GM21529 (cell line): ENCODE measurements around the gene SIAE.

Source experiments
- ATAC-seq: cut with Tn5 transposase; IDR thresholded peaks from one replicate; pipeline ENCODE4 v1.9.1; 2021; ENCODE audit not compliant: unreplicated experiment

The SIAE gene

DNA sequence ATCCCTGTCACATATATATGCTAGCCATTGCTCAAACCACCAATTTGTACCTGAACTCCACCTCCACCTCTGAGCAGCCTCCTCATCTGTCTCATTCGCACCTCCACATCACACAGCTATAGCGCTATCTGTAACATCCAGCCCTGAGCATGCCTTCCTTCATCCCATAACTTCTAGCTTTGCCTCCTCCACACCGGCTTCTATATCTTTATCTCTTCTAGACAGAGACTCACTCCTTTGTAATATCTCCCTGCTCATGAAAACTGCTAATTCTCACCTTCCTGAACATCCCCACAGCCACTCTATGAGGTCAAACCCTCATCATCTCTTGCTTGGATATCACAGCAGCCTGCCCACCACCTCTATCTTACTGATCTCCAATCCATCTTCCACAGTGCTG is 5.9 kb downstream of the SIAE start:
- ATAC-seq: no peak

DNA sequence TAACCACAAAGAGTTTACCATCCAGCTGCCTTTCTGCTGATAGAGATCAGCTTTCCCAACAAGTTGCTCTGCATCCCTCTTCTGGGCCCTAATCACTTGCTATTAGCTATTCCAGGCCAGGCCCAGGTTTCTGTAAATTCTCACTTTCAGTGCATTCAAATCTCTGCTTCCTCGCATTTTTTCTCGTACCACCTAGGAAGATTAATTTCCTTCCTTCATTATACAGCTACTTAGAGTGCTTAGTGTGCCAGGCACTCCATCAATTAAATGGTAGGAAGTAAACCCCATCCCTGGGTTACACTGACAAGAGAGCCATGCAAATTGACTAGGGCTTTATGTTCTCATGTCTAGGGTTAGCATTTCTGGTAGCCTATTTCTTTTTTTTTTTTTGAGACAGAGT is 9.7 kb downstream of the SIAE start:
- ATAC-seq: no peak

DNA sequence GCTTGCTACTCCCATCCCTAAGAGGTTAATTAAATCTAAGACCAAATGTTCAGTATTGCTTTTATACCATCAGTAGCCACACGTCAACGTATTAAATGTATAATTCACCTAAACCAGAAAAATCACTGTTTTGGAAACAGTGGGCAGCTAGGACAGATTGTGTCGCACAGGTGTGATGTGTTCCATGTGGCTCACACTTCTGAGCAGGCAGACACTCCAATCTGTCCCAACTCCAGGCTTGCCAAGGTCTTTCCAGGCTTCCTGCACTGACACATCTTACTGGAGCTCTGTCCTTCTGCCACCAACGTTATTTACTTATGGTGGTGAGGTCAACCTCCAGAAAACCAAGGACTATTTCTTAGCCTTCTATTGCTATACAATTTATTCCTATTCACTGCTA is 11.4 kb downstream of the SIAE start:
- ATAC-seq: no peak

DNA sequence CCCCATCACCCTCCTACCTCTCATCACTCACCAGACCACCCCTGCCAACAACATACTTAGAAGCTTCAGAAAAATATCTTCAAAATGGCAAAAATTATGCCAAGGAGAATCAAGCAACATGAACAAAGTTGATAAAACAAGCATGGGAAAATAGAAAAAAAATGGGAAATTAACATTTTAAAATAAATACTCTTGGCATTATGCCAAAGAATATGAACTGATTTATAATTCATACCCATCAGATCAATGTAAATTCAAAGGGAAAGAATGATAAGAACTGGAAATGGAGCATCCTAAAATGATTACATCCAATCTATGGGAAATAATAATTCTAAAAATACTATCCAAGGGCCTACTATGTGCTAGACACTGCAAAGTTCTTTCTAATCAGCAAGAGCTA is 12.0 kb downstream of the SIAE start:
- ATAC-seq: no peak

DNA sequence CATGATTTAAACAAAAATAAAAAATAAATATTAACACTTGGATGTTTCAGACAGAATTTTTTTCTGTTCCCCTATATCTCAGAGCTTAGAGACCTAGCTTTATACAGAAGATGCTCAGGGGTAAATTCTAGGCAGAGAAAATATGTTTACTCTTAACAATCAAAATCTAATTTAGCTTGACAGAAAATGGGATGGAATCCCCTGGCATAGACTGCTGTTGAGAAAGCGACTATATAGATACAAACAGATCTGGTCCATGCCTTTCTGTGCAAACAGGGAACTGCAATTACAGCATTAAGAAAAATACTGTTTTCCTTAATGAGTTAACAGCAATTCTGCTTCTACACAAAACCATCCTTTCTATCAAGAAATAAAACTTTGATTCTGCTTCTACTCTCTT is 14.6 kb downstream of the SIAE start:
- ATAC-seq: no peak

DNA sequence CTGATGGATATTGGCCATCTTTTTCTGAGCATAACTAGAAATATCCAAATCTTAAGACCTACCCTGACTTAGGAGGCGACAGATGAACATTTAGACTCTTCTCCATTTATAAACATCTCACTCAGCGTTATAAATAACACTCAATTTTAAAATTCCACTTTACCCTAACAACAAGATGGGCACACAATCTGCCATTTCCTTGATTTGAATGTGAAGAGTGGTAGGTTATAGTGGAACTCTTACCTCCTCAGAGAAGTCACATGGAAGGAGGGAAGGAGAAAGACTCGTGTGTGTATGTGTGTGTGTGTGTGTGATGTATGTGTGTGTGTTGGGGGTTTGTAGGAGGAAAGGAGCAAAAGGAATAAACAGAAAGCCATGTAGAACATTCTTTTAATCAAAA is 15.0 kb downstream of the SIAE start:
- ATAC-seq: no peak

DNA sequence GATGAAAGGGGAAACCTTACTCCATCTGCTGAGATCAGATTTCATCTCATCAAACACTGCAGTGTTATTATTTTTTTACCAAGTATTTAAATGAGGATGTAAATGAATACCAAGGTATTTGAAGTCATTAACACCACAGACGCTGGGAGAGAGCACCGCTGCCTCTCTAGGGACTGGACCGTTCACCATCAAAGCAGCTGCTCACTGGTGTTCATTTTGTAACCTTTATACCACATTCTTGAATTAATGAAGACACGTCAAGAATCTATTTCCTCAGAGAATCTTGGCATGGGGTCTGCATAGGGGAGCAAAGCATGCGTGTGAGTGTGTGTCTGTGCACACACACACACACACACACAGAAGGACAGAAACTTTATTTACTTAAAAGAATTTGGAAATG is 15.6 kb downstream of the SIAE start:
- ATAC-seq: no peak

DNA sequence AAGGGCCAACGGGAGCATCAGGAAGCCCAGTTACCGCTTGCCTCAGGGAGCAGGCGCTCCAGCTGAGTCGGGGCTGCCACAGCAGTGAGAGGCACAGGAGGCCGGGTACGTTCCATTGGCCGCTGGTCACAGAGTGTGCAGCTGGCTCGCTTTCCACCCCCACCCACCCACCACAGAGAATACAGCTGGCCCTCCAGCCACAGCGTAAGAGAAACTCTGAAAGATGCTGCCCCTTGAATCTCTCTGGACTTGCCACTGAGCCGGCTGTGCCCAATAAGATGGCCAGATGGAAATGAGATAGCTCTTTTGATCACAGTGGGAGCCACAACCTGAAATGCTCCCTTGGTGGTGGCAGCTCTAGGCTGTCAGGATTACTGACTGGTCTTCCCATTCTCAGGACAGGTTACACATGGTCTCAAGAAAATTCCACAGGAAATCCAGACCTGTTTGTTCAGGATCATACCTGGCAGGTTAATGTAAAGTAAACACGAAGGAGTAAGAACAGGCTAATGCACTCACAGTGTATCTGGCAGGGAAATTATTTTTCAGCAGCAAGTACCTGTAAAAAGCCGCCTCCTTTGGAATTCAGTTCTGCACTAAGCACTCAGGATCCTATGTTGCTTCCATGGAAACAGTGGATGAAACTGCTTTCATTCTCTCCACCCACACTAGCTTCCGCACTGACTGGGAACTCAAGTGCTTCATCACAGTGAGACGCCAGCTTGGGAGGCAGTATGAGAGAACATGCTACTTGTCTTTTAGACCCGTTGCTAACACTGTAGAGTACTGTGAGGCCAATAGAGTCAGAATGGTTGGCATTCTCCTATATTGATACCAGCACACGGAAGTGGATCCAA is 16.5 kb downstream of the SIAE start:
- ATAC-seq: no peak

DNA sequence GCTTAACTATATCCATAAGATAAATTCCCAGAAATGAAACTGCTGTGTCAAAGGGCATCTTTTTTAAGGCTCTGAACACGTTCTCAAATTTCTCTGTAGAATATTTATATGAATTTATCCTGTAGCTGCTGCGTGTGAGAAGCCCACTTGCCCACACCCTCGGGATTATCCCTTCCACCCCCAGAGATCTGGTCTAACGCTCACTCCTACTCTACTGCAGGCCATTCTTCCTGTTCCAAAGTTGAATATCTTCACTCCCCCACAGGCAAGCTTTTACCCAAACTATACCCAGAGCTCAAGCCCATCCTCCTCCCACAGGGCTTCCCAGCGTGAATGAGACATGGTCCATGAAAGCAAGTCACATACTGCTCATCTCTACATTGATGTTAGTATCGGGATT is 24.9 kb downstream of the SIAE start:
- no peak for ATAC-seq

DNA sequence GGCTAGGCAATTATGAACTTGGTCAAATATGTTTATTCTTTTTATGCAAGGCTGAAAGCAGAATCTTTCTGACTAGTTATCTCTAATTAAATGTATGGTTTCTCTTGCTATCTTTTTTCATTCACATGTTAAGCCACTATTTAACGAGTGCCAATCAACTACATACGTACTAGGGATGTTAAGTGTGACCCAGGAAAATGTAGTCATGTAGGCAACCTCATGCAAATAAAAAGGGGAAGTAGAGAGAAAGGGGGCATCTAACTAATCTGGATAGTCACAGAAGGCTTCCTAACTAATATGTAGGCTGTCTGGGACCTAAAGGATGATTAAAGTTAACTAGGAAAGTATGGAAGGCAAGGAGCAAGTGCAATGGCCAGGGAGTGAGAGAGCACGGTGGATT is 27.4 kb downstream of the SIAE start:
- ATAC-seq: peak; percentile 53

DNA sequence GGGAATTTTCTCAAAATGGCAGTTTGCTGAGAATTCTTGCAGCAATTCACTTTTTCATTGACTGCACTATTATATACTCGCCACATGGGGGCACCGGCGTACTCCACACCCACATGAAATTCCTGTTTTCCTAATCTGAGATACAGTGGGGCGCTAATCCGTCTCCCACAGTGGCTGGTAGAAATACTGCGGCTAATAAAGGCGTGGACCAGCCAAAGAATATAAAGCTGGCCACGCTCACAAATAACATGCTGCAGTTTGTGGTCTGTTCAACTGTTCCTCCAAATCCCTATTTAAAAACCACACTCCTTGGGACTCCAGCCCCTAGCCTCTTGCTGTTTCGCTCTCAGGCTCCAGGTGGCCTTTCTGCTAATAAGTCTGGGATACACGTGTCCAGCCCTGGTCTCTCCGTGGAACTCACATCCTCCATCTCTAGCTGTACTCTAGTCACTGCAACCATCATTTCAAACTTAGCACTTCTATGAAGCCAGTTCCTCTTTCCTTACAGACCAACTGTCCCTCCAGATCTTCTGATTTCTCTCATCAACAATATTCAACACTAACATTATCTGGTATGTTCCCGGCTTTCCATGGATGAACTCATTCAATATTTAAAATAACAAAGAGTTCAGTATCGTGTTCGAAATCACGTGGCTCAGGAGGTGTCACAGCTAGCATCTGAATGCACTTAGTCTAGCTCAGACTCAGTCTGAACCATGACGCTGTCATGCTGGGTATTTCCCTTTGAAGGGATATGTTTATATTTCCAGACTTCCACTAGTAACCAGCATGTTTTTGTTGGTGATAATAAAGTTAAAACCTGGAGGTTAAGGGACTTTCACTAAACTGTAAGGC is 28.9 kb downstream of the SIAE start:
- ATAC-seq: no peak

DNA sequence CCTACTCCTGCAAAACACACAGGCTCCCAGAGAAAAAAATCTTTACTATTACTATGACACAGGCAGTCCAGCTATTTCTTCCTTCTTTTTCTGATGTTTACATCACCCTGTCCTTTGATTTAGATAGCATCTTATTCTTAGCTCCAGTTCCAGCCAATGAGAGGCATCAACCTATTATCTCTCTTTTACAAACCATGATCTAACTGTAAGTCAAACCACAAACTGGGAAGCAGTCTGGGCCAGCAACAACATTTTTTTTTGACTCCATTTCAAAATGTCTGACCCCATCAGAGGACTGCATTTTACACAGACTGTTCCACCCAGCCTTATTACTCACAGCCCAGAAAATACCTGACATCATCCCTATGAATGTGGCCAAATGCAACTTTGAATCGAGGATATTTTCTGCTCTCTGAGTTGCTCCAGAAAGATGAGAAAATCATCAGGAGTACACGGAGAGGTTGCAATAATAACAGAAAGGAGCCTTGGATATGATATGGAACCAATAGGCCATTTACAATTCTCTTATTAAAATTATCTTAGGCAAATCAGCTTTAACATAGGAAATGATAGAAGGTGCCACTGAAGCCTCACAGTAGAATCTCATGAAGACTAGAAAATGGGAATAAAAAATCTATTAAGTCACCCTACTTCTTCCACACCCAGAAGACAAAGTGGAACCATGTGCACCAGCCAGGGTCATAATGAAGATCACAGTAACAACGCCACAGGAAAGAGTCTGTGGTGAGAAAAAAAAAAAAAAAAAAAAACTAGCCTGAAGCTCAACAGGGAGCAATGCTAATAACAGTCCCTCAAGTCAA is 29.7 kb downstream of the SIAE start:
- no peak for ATAC-seq

DNA sequence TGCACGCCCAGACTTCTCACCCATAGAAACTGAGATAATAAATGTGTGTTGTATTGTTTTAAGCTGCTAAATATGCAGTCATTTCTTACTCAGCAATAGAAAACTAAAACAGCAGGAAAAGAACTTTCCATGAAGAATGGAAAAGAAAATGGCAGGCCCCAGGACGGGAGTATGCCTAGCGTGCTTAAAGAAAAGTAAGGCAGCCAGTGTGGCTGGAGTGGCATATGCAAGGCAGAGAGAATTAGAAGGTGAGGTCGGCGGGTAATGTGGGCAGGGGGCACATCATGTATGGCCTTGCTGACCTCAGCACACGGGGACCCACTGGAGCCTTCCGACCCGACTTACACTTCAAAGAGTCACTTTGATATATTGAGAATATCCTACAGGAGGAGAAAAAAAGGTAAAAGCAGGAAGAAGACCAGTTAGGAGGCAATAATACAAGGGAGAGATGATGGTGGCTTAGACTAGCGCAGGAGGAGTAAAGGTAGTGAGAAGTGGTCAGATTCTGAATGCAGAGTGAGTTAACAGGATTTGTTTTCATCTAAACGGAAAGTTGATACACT is 30.4 kb downstream of the SIAE start:
- ATAC-seq: no peak

DNA sequence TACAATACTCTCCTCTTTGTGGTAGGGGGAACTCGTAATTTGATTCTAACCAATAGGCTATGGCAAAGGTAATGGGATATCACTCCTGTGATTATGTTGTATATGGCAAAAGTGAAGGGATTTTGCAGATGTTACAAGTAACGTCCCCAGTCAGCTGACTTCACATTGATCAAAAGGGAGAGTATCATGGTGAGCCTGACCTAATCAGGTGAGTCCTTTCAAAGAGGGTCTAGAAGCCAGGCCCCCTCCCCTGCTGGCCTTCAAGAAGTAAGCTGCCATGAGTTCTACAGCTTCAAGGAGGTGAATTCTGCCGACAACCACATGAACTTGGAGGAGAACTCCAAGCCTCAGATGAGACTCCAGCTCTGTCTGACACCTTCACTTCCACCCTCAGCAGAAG is 30.9 kb downstream of the SIAE start:
- no peak for ATAC-seq

DNA sequence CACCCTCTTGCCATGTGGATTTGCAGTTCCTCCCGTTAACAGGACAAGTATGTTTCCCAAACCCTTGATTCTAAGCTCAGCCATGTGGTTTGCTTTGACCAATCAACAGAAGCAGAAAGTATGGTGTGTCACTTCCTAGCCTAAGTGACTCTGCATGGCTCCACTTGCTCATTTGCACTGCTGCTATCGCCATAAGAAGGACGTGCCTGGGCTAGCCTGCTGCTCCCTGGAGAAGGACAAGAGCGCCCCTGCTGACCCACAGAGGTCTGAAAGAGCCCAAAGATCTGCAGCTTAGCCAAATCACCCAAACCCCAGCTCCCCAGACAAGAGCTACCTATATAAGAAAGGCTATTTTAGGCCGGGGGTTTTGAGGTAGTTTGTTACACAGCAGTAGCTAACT is 32.9 kb downstream of the SIAE start:
- ATAC-seq: no peak

DNA sequence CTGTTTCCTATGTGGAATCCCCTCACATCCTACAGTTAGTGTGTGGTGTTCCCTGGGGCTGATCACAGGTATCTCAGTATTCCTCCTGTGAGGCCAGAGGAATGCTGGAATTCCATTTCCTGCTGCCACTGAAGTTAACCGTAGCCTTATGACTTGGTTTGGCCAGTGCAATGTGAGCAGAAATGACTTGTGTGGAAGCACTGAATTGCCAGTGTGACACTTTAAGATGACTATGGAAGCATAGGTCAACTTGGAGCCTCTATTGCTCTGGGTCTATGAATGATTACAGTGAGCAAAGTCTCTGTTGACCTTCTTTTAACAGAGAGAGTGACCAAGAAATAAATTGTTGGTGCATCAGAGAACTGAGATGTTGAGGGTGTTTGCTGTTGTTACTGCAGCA is 34.4 kb downstream of the SIAE start:
- ATAC-seq: no peak

DNA sequence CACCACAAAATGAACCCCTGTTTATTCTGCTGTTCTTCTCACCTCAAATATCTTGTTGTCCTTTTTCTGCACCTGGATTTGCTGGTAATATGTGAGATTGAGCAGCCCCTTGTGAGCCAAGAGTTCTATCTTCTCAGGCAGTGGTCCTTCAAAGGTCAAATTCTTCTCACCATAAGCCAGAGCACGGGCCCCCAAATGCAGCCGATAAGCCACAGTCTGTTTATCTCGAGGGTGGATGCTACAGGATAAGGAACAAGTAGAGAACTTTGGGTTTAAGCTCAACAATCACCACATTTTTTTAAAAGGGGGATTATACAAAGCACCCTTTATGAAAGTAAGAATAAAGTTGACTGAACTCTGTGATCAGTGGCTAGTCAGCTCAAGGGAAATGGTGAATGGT is 35.0 kb downstream of the SIAE start:
- no peak for ATAC-seq

DNA sequence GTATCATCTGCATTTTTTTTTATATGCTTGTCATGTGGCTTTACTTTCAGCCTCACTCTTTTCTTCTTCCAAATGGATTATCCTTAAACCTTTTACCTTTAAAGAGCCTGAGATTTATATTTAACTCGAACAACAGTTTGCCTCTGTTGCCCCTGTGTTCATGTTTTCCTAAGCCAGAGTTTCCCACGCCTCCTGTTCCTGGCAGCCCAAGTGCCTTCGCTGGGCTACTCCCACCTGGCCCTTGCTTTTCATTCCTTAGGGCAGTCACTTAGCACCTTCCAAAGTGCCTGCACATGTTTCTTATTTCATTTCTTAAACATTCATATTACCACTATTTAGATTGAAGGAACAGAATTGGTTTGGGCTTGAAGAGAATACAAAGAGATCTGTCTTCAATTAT is 37.6 kb downstream of the SIAE start:
- ATAC-seq: no peak

DNA sequence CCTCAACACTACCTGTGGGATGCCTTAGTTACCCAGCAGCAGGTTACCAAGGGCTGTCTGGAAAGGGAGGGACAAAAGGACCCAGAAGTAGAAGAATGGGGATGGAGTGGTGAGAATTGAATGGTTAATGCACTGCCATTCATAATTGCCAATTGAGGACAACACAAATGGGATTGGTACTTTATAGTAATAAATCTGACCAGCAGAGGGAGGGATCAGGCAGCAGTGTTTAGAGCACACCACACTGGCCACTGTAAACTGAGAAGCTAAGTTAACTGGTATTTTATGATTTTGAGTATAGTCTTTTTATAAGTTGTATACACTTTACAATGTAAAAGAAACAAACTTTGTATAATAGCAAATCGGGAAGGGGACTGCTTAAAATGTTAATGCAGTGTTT is 40.2 kb downstream of the SIAE start:
- no peak for ATAC-seq

DNA sequence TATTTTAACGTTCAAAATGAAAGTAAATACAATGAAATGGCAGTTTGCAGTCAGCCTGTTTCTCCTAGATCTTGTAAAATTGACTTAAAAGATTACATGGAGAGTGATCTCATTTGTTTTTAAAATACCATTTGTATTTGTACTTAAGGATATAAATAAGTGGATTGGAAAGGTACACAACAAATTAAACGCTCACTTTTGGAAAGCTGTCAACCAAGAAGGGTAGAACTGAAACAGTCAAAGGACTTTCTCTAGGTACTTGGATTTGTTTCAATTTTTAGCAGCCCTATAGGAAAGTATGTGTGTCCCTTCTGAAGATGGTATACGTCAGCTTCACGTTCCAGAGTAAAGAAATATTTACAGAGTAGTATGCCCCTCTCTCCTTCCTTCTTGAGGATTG is 43.6 kb downstream of the SIAE start:
- ATAC-seq: no peak

DNA sequence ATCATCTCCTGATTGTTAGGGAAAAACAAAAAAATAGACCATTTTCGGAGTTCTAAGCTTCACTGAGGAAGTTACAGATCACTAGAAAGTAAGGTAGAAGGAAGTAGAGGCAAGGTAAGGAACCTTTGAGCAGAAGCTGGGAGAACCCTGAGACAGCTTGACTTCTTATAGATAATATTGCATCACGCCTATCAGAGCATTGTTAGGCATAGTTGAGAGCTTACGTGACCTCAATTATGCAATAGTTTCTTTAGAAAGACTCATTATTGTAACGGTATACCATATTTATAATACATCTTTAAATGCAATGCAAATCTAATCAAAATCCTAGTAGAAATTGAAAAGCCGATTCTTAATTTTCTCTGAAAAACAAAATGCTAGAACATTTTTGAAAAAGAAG is 46.0 kb downstream of the SIAE start:
- no peak for ATAC-seq
